Measurements from ENCODE around the gene WWOX.

GRCh38 chr16:79132701-79133100 is 1033.2 kb downstream of the WWOX start:
- TF ChIP-seq EZH2 (IDR thresholded peaks at IDR 0.05; ENCODE audit: low read length, unreplicated experiment) (no peak), CTCF (conservative IDR thresholded peaks at IDR 0.05; ENCODE audit: low read depth, low read length) (no peak), EZH2phosphoT487 (IDR thresholded peaks at IDR 0.05; ENCODE audit: borderline replicate concordance, low read length) (no peak)
